HG02973 (cell line): ENCODE measurements around the gene INAFM2.

ENCODE experiments used
- ATAC-seq: cut with Tn5 transposase; IDR thresholded peaks from one replicate; pipeline ENCODE4 v1.9.1; 2021; ENCODE audit warnings: moderate library complexity; ENCODE audit not compliant: unreplicated experiment

The INAFM2 gene

GRCh38 chr15:40323239-40323952 is at the start of gene INAFM2:
Gene INAFM2, plus strand, starts transcription at chr15:40323692. Its CDS starts 364 bp downstream, at chr15:40324056.
- ATAC-seq: peak; percentile 88

- ATAC-seq: no peak
Measured at GRCh38 chr15:40274350-40275274, 48.9 kb upstream of the INAFM2 start.

GRCh38 chr15:40275523-40275922 is 48.0 kb upstream of the INAFM2 start:
- no peak for ATAC-seq

- ATAC-seq: no peak
Measured at GRCh38 chr15:40275954-40276353, 47.5 kb upstream of the INAFM2 start.

GRCh38 chr15:40276927-40277326 is 46.6 kb upstream of the INAFM2 start:
- no peak for ATAC-seq

GRCh38 chr15:40277471-40277870 is 46.0 kb upstream of the INAFM2 start:
- ATAC-seq: no peak

GRCh38 chr15:40278026-40278425 is 45.5 kb upstream of the INAFM2 start:
- ATAC-seq: no peak

GRCh38 chr15:40279437-40280141 is 43.9 kb upstream of the INAFM2 start:
- no peak for ATAC-seq

- no peak for ATAC-seq
Measured at GRCh38 chr15:40280260-40281056, 43.0 kb upstream of the INAFM2 start.

GRCh38 chr15:40281057-40281800 is 42.3 kb upstream of the INAFM2 start:
- ATAC-seq: no peak

- ATAC-seq: no peak
Measured at GRCh38 chr15:40281801-40282146, 41.7 kb upstream of the INAFM2 start.

- ATAC-seq: no peak
Measured at GRCh38 chr15:40282147-40282868, 41.2 kb upstream of the INAFM2 start.

GRCh38 chr15:40282869-40283614 is 40.5 kb upstream of the INAFM2 start, which contains the start of gene ANKRD63:
Gene ANKRD63, minus strand, starts transcription at chr15:40283064. Its CDS starts 478 bp downstream, at chr15:40282586.
- no peak for ATAC-seq

- ATAC-seq: no peak
Measured at GRCh38 chr15:40283615-40284300, 39.7 kb upstream of the INAFM2 start.

GRCh38 chr15:40285151-40285550 is 38.3 kb upstream of the INAFM2 start:
- no peak for ATAC-seq

- ATAC-seq: no peak
Measured at GRCh38 chr15:40285554-40286011, 37.9 kb upstream of the INAFM2 start.

- ATAC-seq: no peak
Measured at GRCh38 chr15:40286061-40286532, 37.4 kb upstream of the INAFM2 start.

- no peak for ATAC-seq
Measured at GRCh38 chr15:40286794-40287193, 36.7 kb upstream of the INAFM2 start.
